ENCODE results near the gene PRKCSH. TPM values are rescaled to one million over a fixed set of nuclear protein-coding genes. Genes with fewer than 3 reads are reported as not detected.
A peak's percentile ranks its signal among the peaks of the same experiment; 100 is the strongest.
"Not testable (repeated sequence)": the region's sequence is repeated elsewhere in the genome, so short reads cannot be mapped to it uniquely, and the experiment has no call there.

The PRKCSH gene
- polyA plus RNA-seq, 1 of the 3 experiments (the other 2 are of a cell fraction) = 502 TPM

DNA sequence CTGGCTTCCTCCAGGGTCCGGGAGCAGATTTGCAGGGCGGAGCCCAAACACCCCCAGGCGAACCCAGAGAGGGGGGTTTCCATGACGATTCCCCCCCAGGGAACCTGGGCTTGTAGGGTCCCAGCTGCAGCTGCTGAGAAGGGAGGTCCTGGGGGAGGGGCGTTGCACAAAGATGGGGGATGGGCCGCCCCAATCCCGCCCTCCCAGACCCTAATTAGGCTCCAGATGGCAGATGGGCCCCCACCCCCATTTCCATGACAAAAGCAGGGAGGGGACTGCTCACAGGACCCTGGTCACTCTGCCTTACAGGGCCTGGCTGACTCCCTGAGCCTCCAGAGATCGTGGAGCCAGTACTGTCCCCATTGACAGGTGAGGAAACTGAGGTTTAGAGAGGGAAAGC is 30.2 kb downstream of the PRKCSH start (continued):
- TF ChIP-seq, protein P1, sequence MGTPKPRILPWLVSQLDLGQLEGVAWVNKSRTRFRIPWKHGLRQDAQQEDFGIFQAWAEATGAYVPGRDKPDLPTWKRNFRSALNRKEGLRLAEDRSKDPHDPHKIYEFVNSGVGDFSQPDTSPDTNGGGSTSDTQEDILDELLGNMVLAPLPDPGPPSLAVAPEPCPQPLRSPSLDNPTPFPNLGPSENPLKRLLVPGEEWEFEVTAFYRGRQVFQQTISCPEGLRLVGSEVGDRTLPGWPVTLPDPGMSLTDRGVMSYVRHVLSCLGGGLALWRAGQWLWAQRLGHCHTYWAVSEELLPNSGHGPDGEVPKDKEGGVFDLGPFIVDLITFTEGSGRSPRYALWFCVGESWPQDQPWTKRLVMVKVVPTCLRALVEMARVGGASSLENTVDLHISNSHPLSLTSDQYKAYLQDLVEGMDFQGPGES (IDR thresholded peaks at IDR 0.05; ENCODE audit: low read depth, low read length) = no peak
- TF ChIP-seq ELF1 (IDR thresholded peaks at IDR 0.05) (no peak), POLR2AphosphoS5 (IDR thresholded peaks at IDR 0.05; ENCODE audit: low read depth, low read length) (no peak), EZH2phosphoT487 (IDR thresholded peaks at IDR 0.05; ENCODE audit: borderline replicate concordance, low read depth) (no peak), MEF2A (IDR thresholded peaks at IDR 0.05; ENCODE audit: borderline replicate concordance, low read depth) (no peak)
- TF ChIP-seq, protein P2, sequence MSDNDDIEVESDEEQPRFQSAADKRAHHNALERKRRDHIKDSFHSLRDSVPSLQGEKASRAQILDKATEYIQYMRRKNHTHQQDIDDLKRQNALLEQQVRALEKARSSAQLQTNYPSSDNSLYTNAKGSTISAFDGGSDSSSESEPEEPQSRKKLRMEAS (IDR thresholded peaks at IDR 0.05; ENCODE audit: low read depth) = no peak

DNA sequence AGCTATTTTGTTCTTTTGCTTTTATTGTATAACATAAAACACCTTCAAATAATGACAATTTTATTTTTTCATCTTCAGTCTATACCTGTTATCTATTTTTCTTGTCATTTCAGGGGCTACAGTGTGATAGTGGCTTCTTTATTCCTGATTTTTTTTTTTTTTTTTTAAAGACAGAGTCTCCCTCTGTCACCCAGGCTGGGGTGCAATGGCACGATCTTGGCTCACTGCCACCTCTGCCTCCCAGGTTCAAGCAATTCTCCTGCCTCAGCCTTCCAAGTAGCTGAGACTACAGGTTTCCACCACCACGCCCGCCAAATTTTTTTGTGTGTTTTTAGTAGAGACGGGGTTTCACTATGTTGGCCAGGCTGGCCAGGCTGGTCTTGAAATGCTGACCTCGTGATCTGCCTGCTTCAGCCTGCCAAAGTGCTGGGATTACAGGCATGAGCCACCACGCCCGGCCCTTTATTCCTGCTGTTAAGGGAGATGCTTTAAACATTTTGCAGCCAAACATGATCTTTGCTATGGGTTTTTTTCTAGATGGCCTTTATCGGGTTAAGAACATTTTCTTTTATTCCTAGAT is 32.9 kb downstream of the PRKCSH start:
- H3K9me2 ChIP-seq; H3K36me3 ChIP-seq (replicated peaks in 1 of 2; ENCODE audit: control insufficient read depth in 1 of 2, insufficient read depth in 2 of 2, low read length in 1 of 2); H2AFZ ChIP-seq (ENCODE audit: low read depth); H3K4me3 ChIP-seq (ENCODE audit: low read depth in 2 of 2, low read length in 1 of 2); DNase-seq; H3K27me3 ChIP-seq (ENCODE audit: insufficient read depth); H3K9me3 ChIP-seq; H3K4me2 ChIP-seq; H3K79me2 ChIP-seq (ENCODE audit: insufficient read depth); H3F3A ChIP-seq (replicated peaks; ENCODE audit: insufficient read depth); H3K9ac ChIP-seq; H3K4me1 ChIP-seq (ENCODE audit: control insufficient read depth in 1 of 2, insufficient read depth in 2 of 2, low read depth in 1 of 2, low read length in 1 of 2); H4K20me1 ChIP-seq (ENCODE audit: insufficient read depth); H3K27ac ChIP-seq (ENCODE audit: low read depth in 2 of 2, low read length in 1 of 2): not testable (repeated sequence)
- ChIA-PET CTCF (interaction anchor here (1.2 to 2.2 kb wide), 8 partner anchors 13 to 225 kb away, joined by 3 to 13 read pairs (median 5); no protein-coding TSS in a partner anchor), POLR2A (interaction anchor here (0.6 kb wide), 1 partner anchor 25 kb away, joined by 3 read pairs; no protein-coding TSS in a partner anchor)
- 80% methylated on average over 8 of the region's 8 CpGs for WGBS (ENCODE audit: low lambda C conversion rate)

DNA sequence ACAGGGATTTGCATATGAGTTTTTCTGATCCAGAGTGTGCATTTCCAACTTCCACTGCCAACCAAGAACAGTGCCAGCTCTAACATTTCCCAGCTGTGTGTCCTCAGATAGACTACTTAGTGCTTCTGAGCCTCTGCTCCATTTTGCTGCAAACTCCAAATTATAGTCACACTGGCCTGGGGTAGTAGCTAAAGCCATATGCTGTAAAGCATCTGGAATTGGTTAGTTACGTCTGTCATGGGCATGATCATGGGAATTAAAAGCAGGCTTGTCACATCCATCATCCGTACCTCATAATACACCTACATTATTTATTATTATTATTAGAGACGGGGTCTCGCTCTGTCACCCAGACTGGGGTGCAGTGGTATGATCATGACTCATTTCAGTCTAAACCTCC is 38.3 kb downstream of the PRKCSH start:
- H3K79me2 ChIP-seq (ENCODE audit: insufficient read depth) = no peaks in the 10 kb centered on the region
- H3K9me2 ChIP-seq = no peaks in the 10 kb centered on the region
- H3K9ac ChIP-seq = no peak overlapping the region
- H2AFZ ChIP-seq (ENCODE audit: low read depth) = no peak overlapping the region
- no peak overlapping the region for H3K4me3 ChIP-seq (ENCODE audit: low read depth in 2 of 2, low read length in 1 of 2)
- no peaks in the 10 kb centered on the region for H3K27me3 ChIP-seq (ENCODE audit: insufficient read depth)
- no peaks in the 10 kb centered on the region for H4K20me1 ChIP-seq (ENCODE audit: insufficient read depth)
- peaks cover 0 to 7% of the 10 kb centered on the region in 2 experiments; a peak in 1 of 4 replicates for H3K4me1 ChIP-seq (ENCODE audit: control insufficient read depth in 1 of 2, insufficient read depth in 2 of 2, low read depth in 1 of 2, low read length in 1 of 2)
- TF ChIP-seq, protein P2 (IDR thresholded peaks at IDR 0.05; ENCODE audit: low read depth) = no peak
- TF ChIP-seq MXI1 (IDR thresholded peaks at IDR 0.05; ENCODE audit: low read depth, low read length) = 0 out of 2 replicates have a peak, but pooled peaks have one; percentile 30
- TF ChIP-seq, protein P3, sequence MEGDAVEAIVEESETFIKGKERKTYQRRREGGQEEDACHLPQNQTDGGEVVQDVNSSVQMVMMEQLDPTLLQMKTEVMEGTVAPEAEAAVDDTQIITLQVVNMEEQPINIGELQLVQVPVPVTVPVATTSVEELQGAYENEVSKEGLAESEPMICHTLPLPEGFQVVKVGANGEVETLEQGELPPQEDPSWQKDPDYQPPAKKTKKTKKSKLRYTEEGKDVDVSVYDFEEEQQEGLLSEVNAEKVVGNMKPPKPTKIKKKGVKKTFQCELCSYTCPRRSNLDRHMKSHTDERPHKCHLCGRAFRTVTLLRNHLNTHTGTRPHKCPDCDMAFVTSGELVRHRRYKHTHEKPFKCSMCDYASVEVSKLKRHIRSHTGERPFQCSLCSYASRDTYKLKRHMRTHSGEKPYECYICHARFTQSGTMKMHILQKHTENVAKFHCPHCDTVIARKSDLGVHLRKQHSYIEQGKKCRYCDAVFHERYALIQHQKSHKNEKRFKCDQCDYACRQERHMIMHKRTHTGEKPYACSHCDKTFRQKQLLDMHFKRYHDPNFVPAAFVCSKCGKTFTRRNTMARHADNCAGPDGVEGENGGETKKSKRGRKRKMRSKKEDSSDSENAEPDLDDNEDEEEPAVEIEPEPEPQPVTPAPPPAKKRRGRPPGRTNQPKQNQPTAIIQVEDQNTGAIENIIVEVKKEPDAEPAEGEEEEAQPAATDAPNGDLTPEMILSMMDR (IDR thresholded peaks at IDR 0.05) = no peak
- TF ChIP-seq TCF12 (IDR thresholded peaks at IDR 0.05) = peak; percentile 49; the same call in 1 of the 2 replicates
- no peak for TF ChIP-seq RFX5 (IDR thresholded peaks at IDR 0.05; ENCODE audit: low read length)
- no peak for TF ChIP-seq YY1 (IDR thresholded peaks at IDR 0.05; ENCODE audit: low read depth)
- ChIA-PET POLR2A (interaction anchor here (0.7 kb wide), 1 partner anchor 16 kb away, joined by 3 read pairs; no protein-coding TSS in a partner anchor), CTCF (interaction anchor here (0.9 to 3.1 kb wide), 6 partner anchors 9 to 230 kb away, joined by 3 to 12 read pairs (median 4); no protein-coding TSS in a partner anchor)
- H3F3A ChIP-seq (replicated peaks; ENCODE audit: insufficient read depth) = peaks cover 2% of the 10 kb centered on the region
- WGBS (ENCODE audit: low lambda C conversion rate) = 27% methylated on average over 4 of the region's 4 CpGs
- peak; percentile 70 for DNase-seq
- no peaks in the 10 kb centered on the region for H3K9me3 ChIP-seq
- no peaks in the 10 kb centered on the region for H3K36me3 ChIP-seq (replicated peaks in 1 of 2; ENCODE audit: control insufficient read depth in 1 of 2, insufficient read depth in 2 of 2, low read length in 1 of 2)
- H3K4me2 ChIP-seq = no peak overlapping the region
- H3K27ac ChIP-seq (ENCODE audit: low read depth in 2 of 2, low read length in 1 of 2) = no peak overlapping the region

DNA sequence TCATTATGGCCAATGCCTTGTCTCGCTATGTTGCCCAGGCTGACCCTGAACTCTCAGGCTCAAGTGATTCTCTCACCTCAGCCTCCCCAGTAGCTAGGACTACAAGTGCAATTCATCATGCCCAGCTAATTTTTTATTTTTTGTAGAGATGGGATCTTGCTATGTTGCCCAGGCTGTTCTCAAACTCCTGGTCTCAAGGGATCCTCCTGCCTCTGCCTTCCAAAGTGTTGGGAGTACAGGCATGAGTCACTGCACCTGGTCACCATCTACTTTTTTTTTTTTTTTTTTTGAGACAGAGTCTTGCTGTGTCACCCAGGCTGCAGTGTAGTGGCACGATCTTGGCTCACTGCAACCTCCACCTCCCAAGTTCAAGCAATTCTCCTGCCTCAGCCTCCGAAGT is 39.9 kb downstream of the PRKCSH start:
- 88% methylated on average over 3 of the region's 3 CpGs for WGBS (ENCODE audit: low lambda C conversion rate)
- H3K9ac ChIP-seq; DNase-seq; H3K9me2 ChIP-seq; H3K9me3 ChIP-seq; H3K4me3 ChIP-seq (ENCODE audit: low read depth in 2 of 2, low read length in 1 of 2); H3K36me3 ChIP-seq (replicated peaks in 1 of 2; ENCODE audit: control insufficient read depth in 1 of 2, insufficient read depth in 2 of 2, low read length in 1 of 2); H3K27ac ChIP-seq (ENCODE audit: low read depth in 2 of 2, low read length in 1 of 2); POLR2A ChIA-PET; H2AFZ ChIP-seq (ENCODE audit: low read depth); H3K79me2 ChIP-seq (ENCODE audit: insufficient read depth); H4K20me1 ChIP-seq (ENCODE audit: insufficient read depth); H3F3A ChIP-seq (replicated peaks; ENCODE audit: insufficient read depth); H3K4me2 ChIP-seq: not testable (repeated sequence)
- peaks cover 0 to 11% of the 10 kb centered on the region in 2 experiments; a peak in 1 of 4 replicates for H3K4me1 ChIP-seq (ENCODE audit: control insufficient read depth in 1 of 2, insufficient read depth in 2 of 2, low read depth in 1 of 2, low read length in 1 of 2)
- CTCF ChIA-PET = interaction anchor here (1.6 kb wide), 1 partner anchor 13 kb away, joined by 3 read pairs; no protein-coding TSS in a partner anchor
- 0 out of 2 replicates have a peak, but pooled peaks cover 13% of the 10 kb centered on the region for H3K27me3 ChIP-seq (ENCODE audit: insufficient read depth)

Data from SK-N-SH (cell line).